ENCODE results near the gene XRCC3. TPM values are rescaled to one million over a fixed set of nuclear protein-coding genes. Genes with fewer than 3 reads are reported as not detected.

The XRCC3 gene
- total and polyA plus RNA-seq, 2 experiments from 2014 or later: 20.4 to 72.9 TPM

GRCh38 chr14:103728721-103729120 is 13.5 kb upstream of the XRCC3 start:
- no peaks in the 10 kb centered on the region for H3K36me3 ChIP-seq (ENCODE audit: insufficient read depth)
- no peak overlapping the region for H3K4me3 ChIP-seq
- no peaks in the 10 kb centered on the region for H3K4me1 ChIP-seq (ENCODE audit: insufficient read depth)
- TF ChIP-seq NANOG (IDR thresholded peaks at IDR 0.05; ENCODE audit: borderline replicate concordance): no peak
- H3F3A ChIP-seq (replicated peaks; ENCODE audit: low read depth): no peaks in the 10 kb centered on the region
- no peak for DNase-seq (ENCODE audit: low spot score)
- H3K27me3 Mint-ChIP-seq (ENCODE audit: insufficient read depth, low read depth, poor library complexity): peaks cover 2% of the 10 kb centered on the region
- peaks cover 5% of the 10 kb centered on the region; the same call in 1 of the 3 replicates for H3K4me1 Mint-ChIP-seq
- peaks cover 22% of the 10 kb centered on the region for H3K36me3 Mint-ChIP-seq (ENCODE audit: low read depth)
- peaks cover 10% of the 10 kb centered on the region for H3K79me2 ChIP-seq (replicated peaks; ENCODE audit: insufficient read depth)
- no peaks in the 10 kb centered on the region for H3K27me3 ChIP-seq (ENCODE audit: insufficient read depth)
- no peak for ATAC-seq
- no peak overlapping the region for H3K27ac ChIP-seq (ENCODE audit: low read depth)
- H3K9me3 Mint-ChIP-seq: no peaks in the 10 kb centered on the region
- H3K27ac Mint-ChIP-seq: no peak overlapping the region
- H4K20me1 ChIP-seq (replicated peaks; ENCODE audit: insufficient read depth): peaks cover 7% of the 10 kb centered on the region; the same call in 1 of the 2 replicates
- no peak overlapping the region for H3K4me2 ChIP-seq
- no peak overlapping the region for H2AFZ ChIP-seq
- H3K9me2 ChIP-seq (ENCODE audit: insufficient read depth): no peaks in the 10 kb centered on the region
- H3K4me3 Mint-ChIP-seq: no peak overlapping the region

GRCh38 chr14:103728141-103728540 is 12.9 kb upstream of the XRCC3 start:
- Mint-ChIP-seq H3K4me3 (no peak overlapping the region), H3K27ac (no peak overlapping the region), H3K36me3 (ENCODE audit: low read depth) (peaks cover 16% of the 10 kb centered on the region), H3K27me3 (ENCODE audit: insufficient read depth, low read depth, poor library complexity) (peaks cover 2% of the 10 kb centered on the region), H3K4me1 (peaks cover 5% of the 10 kb centered on the region; the same call in 1 of the 3 replicates), H3K9me3 (no peaks in the 10 kb centered on the region)
- peaks cover 16% of the 10 kb centered on the region for H3K79me2 ChIP-seq (replicated peaks; ENCODE audit: insufficient read depth)
- H3K4me2 ChIP-seq: peak overlapping the region; percentile 67
- no peaks in the 10 kb centered on the region for H3K27me3 ChIP-seq (ENCODE audit: insufficient read depth)
- no peaks in the 10 kb centered on the region for H3F3A ChIP-seq (replicated peaks; ENCODE audit: low read depth)
- H3K4me1 ChIP-seq (ENCODE audit: insufficient read depth): no peaks in the 10 kb centered on the region
- no peak overlapping the region for H2AFZ ChIP-seq
- H3K4me3 ChIP-seq: peak overlapping the region; percentile 41; the same call in 1 of the 2 replicates
- DNase-seq (ENCODE audit: low spot score): no peak
- peak; percentile 5; the same call in 2 of the 3 replicates for ATAC-seq
- no peaks in the 10 kb centered on the region for H3K9me2 ChIP-seq (ENCODE audit: insufficient read depth)
- peaks cover 7% of the 10 kb centered on the region; the same call in 1 of the 2 replicates for H4K20me1 ChIP-seq (replicated peaks; ENCODE audit: insufficient read depth)
- H3K36me3 ChIP-seq (ENCODE audit: insufficient read depth): no peaks in the 10 kb centered on the region
- H3K27ac ChIP-seq (ENCODE audit: low read depth): no peak overlapping the region
- TF ChIP-seq REST (IDR thresholded peaks at IDR 0.05; ENCODE audit: unreplicated experiment) (no peak), ZNF462 (CRISPR knock-in tag; IDR thresholded peaks at IDR 0.05) (no peak), NANOG (IDR thresholded peaks at IDR 0.05; ENCODE audit: borderline replicate concordance) (no peak), CREB1 (CRISPR knock-in tag; IDR thresholded peaks at IDR 0.05; ENCODE audit: low read depth) (no peak), ZNF331 (CRISPR knock-in tag; IDR thresholded peaks at IDR 0.05; ENCODE audit: low read depth) (no peak), EZH2phosphoT487 (IDR thresholded peaks at IDR 0.05; ENCODE audit: unreplicated experiment) (no peak), JUNB (IDR thresholded peaks at IDR 0.05; ENCODE audit: unreplicated experiment) (no peak), ZNF114 (CRISPR knock-in tag; IDR thresholded peaks at IDR 0.05) (no peak), CTCF (conservative IDR thresholded peaks at IDR 0.05; ENCODE audit: low read depth in 2 of 2) (no peak), EZH2 (IDR thresholded peaks at IDR 0.05; ENCODE audit: low read depth, unreplicated experiment) (no peak)

Measured in GM23338 (cell line).